Heart left ventricle (tissue), 13 donors: ENCODE results near the gene PRG2.

Source experiments
- POLR2A ChIP-seq, 2 donors: fragments of 450-650 bp; IDR thresholded peaks; one replicate each; pipeline ENCODE4 v1.6.1; 2017; ENCODE audit warnings: antibody characterized with exemption in 2 of 2, mild to moderate bottlenecking in 2 of 2, moderate library complexity in 2 of 2
- TF ChIP-seq, protein P1 (sequence below), 12 donors: fragments of 200-600 bp; sonication (generic) in 4 of 12; IDR thresholded peaks; one replicate each; pipeline versions ENCODE4 v1.5.0 to v1.8.0; 2018 to 2022; ENCODE audit warnings: antibody characterized with exemption in 12 of 12, mild to moderate bottlenecking in 5 of 12
- donor health status: ischemic (EF 13 %, LVEDD 7.1; RV severe dilation, severe dysfunction).
- donor health status: DM: no; HTN: yes; CAD: no.
- donor health status: DM: no; HTN: no; CAD: no.
- donor health status: ischemic (EF 25% LVEDD 6.9; RV normal size, moderate dysfunction).
- donor health status: ischemic (EF 25% LVEDD 5.7; RV mildly dilated, moderate dysfunction).
- donor health status: ischemic (EF 35%, LVEDD 5.7; RV mildly dilated, moderate dysfunction).
- donor health status: nonischemic (EF 11% LVEDD 7.7; RV severe dilation, severe dysfunction).
- donor health status: DM: yes; HTN: yes; CAD: no.
- donor health status: PGD.
- donor health status: ischemic (EF 29% LVEDD 5.4; RV normal size, mild dysfunction).
- donor health status: nonischemic (EF 23%, LVEDD 6.1; RV moderate dilation, normal function).

DNA sequence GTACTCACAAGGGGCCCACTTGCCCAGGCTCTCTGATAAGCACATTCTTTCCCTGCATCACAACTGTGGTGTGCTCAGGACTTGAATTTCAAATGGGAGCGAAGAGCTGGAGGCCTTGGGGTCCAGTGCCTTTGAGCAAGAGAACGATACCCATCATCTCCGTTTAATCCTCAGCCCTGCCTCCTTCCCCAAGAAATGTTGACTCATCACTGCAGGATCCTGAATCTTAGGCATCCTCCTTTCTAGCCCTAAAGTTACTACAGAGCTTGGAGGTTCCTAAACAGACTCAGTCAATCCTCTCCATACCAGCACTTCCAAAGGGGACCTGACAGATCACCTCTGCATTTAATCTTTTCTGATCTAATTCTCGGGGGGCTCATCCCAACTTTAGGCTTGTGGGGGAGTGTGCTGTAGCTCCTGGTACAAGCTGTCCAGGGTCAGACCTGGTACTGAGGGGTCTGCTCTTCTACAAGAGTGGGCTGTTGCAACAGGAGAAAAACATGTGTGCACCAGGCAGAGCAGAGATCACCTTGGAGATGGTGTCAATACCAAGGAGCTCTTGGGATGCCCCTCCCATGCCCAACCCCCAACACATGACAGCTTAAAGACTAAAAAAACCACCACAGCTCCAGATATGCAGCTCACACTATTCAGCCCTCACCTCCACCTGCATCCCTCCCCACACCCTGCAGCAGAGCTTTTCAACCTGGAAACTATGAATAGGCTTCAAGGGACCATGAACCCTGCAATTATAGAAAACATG, 3.9 kb upstream of the PRG2 start:
- TF ChIP-seq, protein P1, sequence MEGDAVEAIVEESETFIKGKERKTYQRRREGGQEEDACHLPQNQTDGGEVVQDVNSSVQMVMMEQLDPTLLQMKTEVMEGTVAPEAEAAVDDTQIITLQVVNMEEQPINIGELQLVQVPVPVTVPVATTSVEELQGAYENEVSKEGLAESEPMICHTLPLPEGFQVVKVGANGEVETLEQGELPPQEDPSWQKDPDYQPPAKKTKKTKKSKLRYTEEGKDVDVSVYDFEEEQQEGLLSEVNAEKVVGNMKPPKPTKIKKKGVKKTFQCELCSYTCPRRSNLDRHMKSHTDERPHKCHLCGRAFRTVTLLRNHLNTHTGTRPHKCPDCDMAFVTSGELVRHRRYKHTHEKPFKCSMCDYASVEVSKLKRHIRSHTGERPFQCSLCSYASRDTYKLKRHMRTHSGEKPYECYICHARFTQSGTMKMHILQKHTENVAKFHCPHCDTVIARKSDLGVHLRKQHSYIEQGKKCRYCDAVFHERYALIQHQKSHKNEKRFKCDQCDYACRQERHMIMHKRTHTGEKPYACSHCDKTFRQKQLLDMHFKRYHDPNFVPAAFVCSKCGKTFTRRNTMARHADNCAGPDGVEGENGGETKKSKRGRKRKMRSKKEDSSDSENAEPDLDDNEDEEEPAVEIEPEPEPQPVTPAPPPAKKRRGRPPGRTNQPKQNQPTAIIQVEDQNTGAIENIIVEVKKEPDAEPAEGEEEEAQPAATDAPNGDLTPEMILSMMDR (IDR thresholded peaks at IDR 0.05) = no peak
- TF ChIP-seq POLR2A (IDR thresholded peaks at IDR 0.05) = no peak
